Measurements from ENCODE around the gene ISOC2.

The ISOC2 gene

DNA sequence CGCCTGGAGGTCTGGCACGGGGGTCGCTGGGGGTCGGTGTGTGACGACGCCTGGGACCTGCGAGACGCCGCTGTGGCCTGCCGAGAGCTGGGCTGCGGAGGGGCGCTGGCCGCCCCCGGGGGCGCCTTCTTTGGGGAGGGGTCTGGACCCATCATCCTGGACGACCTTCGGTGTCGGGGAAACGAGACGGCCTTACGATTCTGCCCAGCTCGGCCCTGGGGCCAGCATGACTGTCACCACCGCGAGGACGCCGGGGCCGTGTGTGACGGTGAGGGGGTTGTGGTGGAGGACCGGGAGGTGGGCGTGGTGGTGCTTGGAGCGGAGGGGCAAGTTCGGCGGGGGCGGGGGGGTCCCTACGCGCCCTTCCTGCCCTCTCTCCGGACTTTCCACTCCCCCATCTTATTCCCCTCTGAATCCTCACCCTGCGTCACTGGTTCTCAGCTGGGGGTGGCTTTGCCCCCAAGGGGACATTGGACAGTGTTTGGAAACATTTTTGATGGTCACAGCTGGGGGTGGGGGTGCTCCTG is 32.3 kb upstream of the ISOC2 start:
- H3K4me2 ChIP-seq (ENCODE audit: low read depth, low read length, poor library complexity, severe bottlenecking) = no peak overlapping the region
- no peaks in the 10 kb centered on the region for H3K79me2 ChIP-seq (ENCODE audit: insufficient read depth, low read length)
- H3F3A ChIP-seq (ENCODE audit: insufficient read depth) = no peaks in the 10 kb centered on the region
- H3K27me3 ChIP-seq (ENCODE audit: low read length) = no peaks in the 10 kb centered on the region
- no peaks in the 10 kb centered on the region for H4K20me1 ChIP-seq (ENCODE audit: low read depth, low read length)
- no peaks in the 10 kb centered on the region for H3K9me3 ChIP-seq (ENCODE audit: insufficient read depth, low read length)
- no peak overlapping the region for H3K4me3 ChIP-seq (ENCODE audit: insufficient read depth, low read length, poor library complexity, severe bottlenecking)
- no peak overlapping the region for H3K9ac ChIP-seq (ENCODE audit: low read length)
- no peak overlapping the region for H2AFZ ChIP-seq (ENCODE audit: low read depth, low read length, severe bottlenecking)
- TF ChIP-seq, protein P1, sequence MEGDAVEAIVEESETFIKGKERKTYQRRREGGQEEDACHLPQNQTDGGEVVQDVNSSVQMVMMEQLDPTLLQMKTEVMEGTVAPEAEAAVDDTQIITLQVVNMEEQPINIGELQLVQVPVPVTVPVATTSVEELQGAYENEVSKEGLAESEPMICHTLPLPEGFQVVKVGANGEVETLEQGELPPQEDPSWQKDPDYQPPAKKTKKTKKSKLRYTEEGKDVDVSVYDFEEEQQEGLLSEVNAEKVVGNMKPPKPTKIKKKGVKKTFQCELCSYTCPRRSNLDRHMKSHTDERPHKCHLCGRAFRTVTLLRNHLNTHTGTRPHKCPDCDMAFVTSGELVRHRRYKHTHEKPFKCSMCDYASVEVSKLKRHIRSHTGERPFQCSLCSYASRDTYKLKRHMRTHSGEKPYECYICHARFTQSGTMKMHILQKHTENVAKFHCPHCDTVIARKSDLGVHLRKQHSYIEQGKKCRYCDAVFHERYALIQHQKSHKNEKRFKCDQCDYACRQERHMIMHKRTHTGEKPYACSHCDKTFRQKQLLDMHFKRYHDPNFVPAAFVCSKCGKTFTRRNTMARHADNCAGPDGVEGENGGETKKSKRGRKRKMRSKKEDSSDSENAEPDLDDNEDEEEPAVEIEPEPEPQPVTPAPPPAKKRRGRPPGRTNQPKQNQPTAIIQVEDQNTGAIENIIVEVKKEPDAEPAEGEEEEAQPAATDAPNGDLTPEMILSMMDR (IDR thresholded peaks at IDR 0.05; ENCODE audit: insufficient read depth, low read length, poor library complexity, severe bottlenecking) = no peak
- no peak for TF ChIP-seq EZH2phosphoT487 (conservative IDR thresholded peaks at IDR 0.05; ENCODE audit: low read length)
- no peaks in the 10 kb centered on the region for H3K36me3 ChIP-seq (ENCODE audit: low read length)
- H3K9me2 ChIP-seq (replicated peaks; ENCODE audit: insufficient read depth, low read length) = no peaks in the 10 kb centered on the region
- H3K27ac ChIP-seq (ENCODE audit: low read depth, low read length) = no peak overlapping the region

DNA sequence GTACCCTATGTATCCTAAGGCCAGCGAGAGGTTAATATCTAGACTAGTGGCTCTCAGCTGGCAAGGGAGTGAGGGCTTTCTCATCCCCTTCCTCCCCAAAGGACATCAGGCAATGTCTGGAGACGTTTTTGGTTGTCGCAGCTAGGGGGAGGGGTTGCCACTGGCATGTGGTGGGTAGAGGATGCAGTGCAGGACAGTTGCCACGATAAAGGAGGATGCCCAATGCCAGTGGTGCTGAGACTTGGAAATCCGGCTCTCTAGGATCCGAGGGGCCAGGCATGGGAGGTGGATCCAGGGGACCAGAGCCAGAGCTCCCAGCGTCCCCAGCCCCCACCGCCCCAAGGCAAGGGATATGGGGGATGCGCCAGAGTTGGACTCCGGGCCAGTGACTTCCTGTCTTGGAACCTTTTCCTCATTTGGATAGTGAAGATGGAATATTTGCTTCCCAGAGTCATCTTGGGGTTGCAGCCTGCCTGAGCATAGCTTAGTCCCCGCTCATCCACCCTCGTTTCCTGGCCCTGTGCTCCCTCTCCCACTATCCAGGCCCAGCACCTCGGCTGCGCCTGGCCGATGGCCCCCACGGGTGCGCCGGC is 31.7 kb upstream of the ISOC2 start:
- H2AFZ ChIP-seq (ENCODE audit: low read depth, low read length, severe bottlenecking) = no peak overlapping the region
- no peak overlapping the region for H3K27ac ChIP-seq (ENCODE audit: low read depth, low read length)
- no peak overlapping the region for H3K4me3 ChIP-seq (ENCODE audit: insufficient read depth, low read length, poor library complexity, severe bottlenecking)
- no peak overlapping the region for H3K9ac ChIP-seq (ENCODE audit: low read length)
- H3K4me2 ChIP-seq (ENCODE audit: low read depth, low read length, poor library complexity, severe bottlenecking) = no peak overlapping the region
- H3K9me3 ChIP-seq (ENCODE audit: insufficient read depth, low read length) = no peaks in the 10 kb centered on the region
- no peaks in the 10 kb centered on the region for H3K27me3 ChIP-seq (ENCODE audit: low read length)
- no peaks in the 10 kb centered on the region for H3K9me2 ChIP-seq (replicated peaks; ENCODE audit: insufficient read depth, low read length)
- H3F3A ChIP-seq (ENCODE audit: insufficient read depth) = no peaks in the 10 kb centered on the region
- TF ChIP-seq, protein P1 (IDR thresholded peaks at IDR 0.05; ENCODE audit: insufficient read depth, low read length, poor library complexity, severe bottlenecking) = no peak
- no peak for TF ChIP-seq EZH2phosphoT487 (conservative IDR thresholded peaks at IDR 0.05; ENCODE audit: low read length)
- no peaks in the 10 kb centered on the region for H4K20me1 ChIP-seq (ENCODE audit: low read depth, low read length)
- no peaks in the 10 kb centered on the region for H3K36me3 ChIP-seq (ENCODE audit: low read length)
- H3K79me2 ChIP-seq (ENCODE audit: insufficient read depth, low read length) = no peaks in the 10 kb centered on the region

DNA sequence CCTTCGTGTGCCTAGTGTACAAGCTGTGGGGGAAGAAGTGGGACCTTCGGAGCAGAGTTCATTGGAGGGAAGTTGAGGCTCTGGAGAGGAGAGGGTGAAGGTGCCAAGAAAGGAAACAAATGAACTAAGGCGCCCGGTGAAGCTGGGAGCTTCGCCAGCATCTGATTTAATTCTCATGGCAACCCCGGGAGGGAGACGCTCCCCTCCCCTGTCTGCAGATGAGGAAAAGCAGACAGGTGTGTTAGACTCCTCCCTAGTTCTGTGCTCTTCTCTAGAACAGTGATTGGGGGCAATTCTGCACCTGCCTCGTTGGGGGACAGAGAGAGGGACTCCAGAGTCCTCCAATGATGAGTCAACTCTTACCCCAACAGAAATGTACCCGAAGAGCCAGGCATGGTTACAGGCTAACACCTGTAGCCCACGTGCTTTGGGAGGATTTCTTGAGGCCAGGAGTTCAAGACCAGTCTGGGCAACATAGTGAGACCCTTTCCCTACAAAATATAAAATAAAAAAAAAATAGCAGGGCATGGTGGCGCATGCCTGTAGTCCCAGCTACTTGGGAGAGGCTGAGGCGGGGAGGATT is 31.0 kb upstream of the ISOC2 start:
- H3K9ac ChIP-seq (ENCODE audit: low read length) = no peak overlapping the region
- H3K4me2 ChIP-seq (ENCODE audit: low read depth, low read length, poor library complexity, severe bottlenecking) = no peak overlapping the region
- TF ChIP-seq EZH2phosphoT487 (conservative IDR thresholded peaks at IDR 0.05; ENCODE audit: low read length) = no peak
- TF ChIP-seq, protein P1 (IDR thresholded peaks at IDR 0.05; ENCODE audit: insufficient read depth, low read length, poor library complexity, severe bottlenecking) = no peak
- H3K79me2 ChIP-seq (ENCODE audit: insufficient read depth, low read length) = no peaks in the 10 kb centered on the region
- H3K27me3 ChIP-seq (ENCODE audit: low read length) = no peaks in the 10 kb centered on the region
- H4K20me1 ChIP-seq (ENCODE audit: low read depth, low read length) = no peaks in the 10 kb centered on the region
- no peaks in the 10 kb centered on the region for H3K36me3 ChIP-seq (ENCODE audit: low read length)
- no peaks in the 10 kb centered on the region for H3F3A ChIP-seq (ENCODE audit: insufficient read depth)
- no peak overlapping the region for H3K4me3 ChIP-seq (ENCODE audit: insufficient read depth, low read length, poor library complexity, severe bottlenecking)
- H3K9me2 ChIP-seq (replicated peaks; ENCODE audit: insufficient read depth, low read length) = no peaks in the 10 kb centered on the region
- H2AFZ ChIP-seq (ENCODE audit: low read depth, low read length, severe bottlenecking) = no peak overlapping the region
- H3K9me3 ChIP-seq (ENCODE audit: insufficient read depth, low read length) = no peaks in the 10 kb centered on the region
- H3K27ac ChIP-seq (ENCODE audit: low read depth, low read length) = no peak overlapping the region

Measured in SU-DHL-6 (cell line).